ENCODE data around the gene CCDC91.
"Not testable (repeated sequence)": the region's sequence is repeated elsewhere in the genome, so short reads cannot be mapped to it uniquely, and the experiment has no call there.

CCDC91 gene

DNA sequence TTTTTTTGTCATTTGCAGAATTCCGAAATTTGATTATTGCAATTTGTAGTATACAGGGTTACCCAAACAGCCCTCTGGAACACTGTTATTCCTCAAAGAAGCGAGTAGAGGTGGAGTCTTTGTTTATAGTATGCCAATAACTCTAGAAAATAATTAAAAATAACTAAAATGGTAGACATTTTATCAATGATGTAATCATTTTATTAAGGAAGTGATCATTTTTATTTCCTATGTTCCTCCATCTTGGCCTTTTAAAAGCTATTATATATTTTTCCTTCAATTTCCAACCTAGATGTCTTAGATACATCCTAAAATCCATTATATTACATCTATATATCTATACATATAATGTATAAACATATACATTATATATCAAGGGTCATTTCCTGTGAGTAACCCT, 106.0 kb downstream of the CCDC91 start:
- DNase-seq: no peak

DNA sequence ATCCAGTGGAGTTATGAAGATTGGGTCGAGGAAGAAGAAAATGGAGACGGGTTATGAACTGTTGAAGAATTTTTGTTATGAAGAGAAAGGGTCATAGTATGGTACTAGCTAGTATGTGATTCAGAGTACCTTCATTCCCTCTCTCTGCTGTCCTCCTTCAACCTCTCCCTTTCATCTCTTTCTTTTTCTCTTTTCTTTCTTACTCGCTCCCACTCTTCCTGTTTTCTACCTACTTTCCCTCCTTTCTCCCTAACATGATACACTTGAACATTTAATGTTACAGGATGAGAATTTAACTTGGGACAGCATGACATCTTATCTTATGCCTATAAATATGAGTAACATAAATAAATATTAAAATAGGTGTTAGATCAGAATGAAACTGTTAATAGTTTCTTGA, 112.9 kb downstream of the CCDC91 start:
- no peak for DNase-seq

GRCh38 chr12:28306535-28306934, 116.3 kb downstream of the CCDC91 start:
- DNase-seq: no peak

DNA sequence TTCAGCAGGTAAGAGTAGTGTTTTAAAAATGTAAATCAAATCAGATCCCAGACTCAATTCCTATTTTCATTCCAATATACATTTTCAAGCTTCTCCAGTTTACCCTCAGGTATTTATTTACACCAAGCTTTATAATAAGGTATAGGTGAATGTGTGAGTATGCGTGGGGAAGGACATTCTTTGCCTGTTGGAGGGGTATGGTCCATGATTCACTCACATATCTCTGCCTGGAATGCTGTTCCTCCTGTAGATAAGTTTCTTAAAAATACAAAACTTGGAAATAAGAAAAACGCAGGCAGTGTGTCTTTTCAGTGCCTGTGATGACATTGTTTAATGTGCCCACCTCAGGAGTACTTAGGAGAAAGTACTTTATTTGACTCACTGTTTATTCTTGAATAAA, 118.6 kb downstream of the CCDC91 start:
- no peak for DNase-seq

DNA sequence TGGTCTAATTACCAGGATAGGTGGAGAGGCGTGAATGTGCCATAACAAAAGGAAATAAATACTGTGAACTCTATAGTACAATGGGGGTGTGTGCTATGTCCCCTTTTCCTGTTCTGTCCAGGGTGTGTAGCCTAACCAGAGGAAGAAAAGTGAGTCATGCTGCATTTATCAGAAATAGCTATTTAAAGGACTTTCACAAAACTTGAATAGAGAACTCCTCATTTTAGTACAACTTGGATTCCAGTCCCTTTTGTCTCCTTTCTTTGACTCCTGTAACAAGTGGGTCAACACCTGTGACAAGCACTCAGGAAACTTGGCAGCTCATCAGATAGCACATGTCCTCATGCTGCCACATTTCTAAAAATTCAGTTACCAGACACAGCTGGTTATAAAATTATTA, 123.4 kb downstream of the CCDC91 start:
- DNase-seq: peak; percentile 13

GRCh38 chr12:28316049-28316448, 125.8 kb downstream of the CCDC91 start:
- DNase-seq: no peak

DNA sequence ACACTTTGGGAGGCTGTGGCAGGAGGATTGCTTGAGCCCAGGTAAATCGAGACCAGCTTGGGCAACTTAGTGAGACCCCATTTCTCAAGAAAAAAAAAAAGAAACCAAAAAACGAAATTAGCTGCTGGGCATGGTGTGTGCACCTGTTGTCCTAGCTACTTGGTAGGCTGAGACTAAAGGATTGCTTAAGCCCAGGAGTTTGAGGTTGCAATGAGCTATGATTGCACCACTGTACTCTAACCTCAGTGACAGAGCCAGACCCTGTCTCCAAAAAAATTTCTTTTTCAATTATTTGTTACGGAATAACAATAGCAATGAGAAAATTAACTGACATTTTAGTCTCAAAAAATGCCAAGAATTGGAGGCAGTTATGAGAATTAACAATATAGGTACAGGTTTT, 128.0 kb downstream of the CCDC91 start:
- no peak for DNase-seq

- no peak for DNase-seq
Observed at GRCh38 chr12:28320353-28320752, 130.1 kb downstream of the CCDC91 start.

GRCh38 chr12:28327722-28328121, 137.5 kb downstream of the CCDC91 start:
- DNase-seq: no peak

DNA sequence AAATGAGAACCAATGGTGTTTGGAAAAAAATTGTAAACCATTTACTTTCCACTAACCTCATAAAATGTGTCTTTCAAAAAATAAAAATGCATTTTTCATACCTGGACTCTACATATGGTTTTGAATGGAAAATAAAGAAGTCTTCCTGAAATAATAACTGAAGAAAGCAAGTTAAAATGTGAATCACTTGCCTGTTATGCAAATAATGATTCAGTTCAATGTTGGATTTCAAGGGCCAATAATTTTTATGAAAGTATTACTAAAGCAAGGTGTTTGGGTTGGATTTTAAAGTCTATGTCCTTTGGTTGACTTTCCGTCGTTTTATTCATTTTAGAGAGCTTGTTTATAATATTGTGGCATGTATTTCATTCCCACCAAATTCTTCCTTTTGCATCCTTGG, 138.7 kb downstream of the CCDC91 start:
- no peak for DNase-seq

DNA sequence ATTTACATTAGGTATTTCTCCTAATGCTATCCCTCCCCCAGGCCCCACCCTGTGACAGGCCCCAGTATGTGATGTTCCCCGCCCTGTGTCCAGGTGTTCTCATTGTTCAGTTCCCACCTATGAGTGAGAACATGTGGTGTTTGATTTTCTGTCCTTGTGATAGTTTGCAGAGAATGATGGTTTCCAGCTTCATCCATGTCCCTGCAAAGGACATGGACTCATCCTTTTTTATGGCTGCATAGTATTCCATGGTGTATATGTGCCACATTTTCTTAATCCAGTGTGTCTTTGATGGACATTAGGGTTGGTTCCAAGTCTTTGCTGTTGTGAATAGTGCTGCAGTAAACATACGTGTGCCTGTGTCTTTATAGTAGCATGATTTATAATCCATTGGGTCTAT, 139.5 kb downstream of the CCDC91 start:
- DNase-seq: not testable (repeated sequence)

DNA sequence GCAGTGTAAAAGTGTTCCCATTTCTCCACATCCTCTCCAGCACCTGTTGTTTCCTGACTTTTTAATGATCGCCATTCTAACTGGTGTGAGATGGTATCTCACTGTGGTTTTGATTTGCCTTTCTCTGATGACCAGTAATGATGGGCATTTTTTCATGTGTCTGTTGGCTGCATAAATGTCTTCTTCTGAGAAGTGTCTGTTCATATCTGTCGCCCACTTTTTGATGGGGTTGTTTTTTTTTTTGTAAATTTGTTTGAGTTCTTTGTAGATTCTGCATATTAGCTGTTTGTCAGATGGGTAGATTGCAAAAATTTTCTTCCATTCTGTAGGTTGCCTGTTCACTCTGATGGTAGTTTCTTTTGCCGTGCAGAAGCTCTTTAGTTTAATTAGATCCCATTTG, 140.0 kb downstream of the CCDC91 start:
- not testable (repeated sequence) for DNase-seq

DNA sequence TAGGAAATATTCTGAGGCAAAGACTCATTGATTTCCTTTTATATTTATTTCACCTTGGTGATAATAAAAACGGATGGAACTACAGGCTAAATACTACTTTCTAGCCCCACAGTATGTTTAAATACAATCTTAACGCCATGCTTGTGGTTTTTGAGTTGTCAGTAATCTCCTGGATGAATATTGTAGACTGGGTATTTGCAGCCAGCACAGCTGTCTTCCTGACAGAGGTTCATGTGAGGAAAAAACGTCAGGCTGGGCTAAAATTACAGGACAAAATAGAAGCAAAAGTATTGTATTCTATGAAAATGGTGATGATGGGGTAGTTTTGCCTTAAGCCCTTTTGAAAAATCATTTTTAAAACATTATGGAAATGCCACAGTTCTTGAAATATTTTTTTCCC, 140.9 kb downstream of the CCDC91 start:
- DNase-seq: no peak

GRCh38 chr12:28340261-28341045, 150.2 kb downstream of the CCDC91 start:
- no peak for DNase-seq

DNA sequence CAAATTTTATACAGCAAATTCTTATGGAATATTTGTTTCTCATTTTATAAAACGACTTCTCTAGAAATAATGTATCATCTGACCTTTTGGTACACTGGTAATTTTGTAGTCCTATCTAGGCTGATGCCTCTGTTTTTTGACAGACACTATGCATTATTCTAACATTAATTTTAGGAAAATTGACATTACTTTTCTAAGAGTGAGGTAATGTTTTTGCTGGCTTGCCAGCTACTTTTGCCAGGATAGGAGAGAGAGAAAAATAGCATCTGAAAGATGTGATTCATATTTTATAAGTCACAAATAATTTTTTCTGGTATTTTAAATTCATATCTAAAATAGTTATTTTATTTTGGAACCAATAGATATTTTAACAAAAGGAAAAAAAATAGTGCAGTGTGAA, 153.5 kb downstream of the CCDC91 start:
- DNase-seq: no peak

DNA sequence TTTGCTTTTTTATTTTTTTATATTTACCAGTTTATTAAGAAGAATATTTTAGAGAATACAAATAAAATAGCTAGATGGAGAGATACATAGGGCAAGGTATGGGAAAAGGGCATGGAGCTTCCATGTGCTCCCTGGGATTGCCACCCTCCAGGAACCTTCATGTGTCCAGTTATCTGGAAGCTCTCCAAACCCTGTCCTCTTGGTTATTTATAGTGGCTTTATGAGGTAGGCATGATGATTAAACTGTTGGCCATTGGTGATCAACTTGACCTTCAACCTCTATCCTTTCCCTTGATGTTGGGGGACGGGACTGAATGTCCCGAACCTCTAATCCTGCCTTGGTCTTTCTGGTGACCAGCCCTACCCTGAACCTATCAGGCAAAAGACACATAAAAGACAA, 156.3 kb downstream of the CCDC91 start:
- DNase-seq: no peak

- no peak for DNase-seq
Observed at GRCh38 chr12:28349196-28349595, 158.9 kb downstream of the CCDC91 start.

- no peak for DNase-seq
Observed at GRCh38 chr12:28350502-28350901, 160.2 kb downstream of the CCDC91 start.

- DNase-seq: no peak
Observed at GRCh38 chr12:28351414-28351813, 161.2 kb downstream of the CCDC91 start.

DNA sequence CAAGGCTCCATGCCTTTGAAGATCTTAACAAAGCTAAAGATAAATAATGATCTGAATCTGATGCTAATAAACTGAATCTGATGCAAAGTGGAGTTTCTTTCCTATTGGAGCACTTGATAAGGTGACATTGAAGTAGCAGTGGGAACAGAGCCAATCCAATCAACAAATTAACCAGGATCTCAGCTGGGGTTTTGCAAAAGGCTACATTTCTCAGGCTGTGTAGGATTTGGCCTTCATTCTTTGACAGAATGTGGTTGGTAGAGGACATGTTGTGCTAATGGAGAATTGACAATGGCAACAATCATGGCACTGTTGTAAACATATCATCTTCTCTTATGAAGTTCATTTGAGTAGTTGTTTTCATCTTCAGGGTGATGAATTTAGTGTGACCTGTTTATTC, 164.9 kb downstream of the CCDC91 start:
- DNase-seq: no peak

- no peak for DNase-seq
Observed at GRCh38 chr12:28360253-28360652, 170.0 kb downstream of the CCDC91 start.

GRCh38 chr12:28367326-28367725, 177.1 kb downstream of the CCDC91 start:
- DNase-seq: no peak

GRCh38 chr12:28367993-28368392, 177.7 kb downstream of the CCDC91 start:
- DNase-seq: no peak

- no peak for DNase-seq
Observed at GRCh38 chr12:28369483-28369882, 179.2 kb downstream of the CCDC91 start.

DNA sequence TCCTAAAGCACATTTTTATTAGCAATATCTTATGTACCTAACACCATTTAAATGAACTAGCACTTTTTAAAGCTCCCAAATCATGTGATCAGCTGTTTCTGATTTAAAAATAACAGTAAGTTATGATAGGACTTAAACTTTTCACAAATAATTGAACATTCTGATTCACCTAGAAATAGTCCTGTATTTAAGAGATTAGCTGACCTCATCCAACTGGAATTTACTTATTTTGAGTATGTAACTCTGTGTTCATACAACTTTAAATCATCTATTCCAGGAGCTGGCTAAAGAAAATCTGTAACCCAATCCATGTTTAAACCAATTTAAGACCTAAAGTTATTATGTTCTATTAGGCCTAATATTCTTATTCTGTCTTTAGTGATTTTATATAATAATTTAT, 184.3 kb downstream of the CCDC91 start:
- peak; percentile 58 for DNase-seq

All from fibroblast of skin of abdomen (primary cell).